Measurements from ENCODE around the gene NUPR1. TPM values are rescaled to one million over a fixed set of nuclear protein-coding genes. Genes with fewer than 3 reads are reported as not detected.

The NUPR1 gene
- total RNA-seq, 2 experiments from 2014 or later: not detected

DNA sequence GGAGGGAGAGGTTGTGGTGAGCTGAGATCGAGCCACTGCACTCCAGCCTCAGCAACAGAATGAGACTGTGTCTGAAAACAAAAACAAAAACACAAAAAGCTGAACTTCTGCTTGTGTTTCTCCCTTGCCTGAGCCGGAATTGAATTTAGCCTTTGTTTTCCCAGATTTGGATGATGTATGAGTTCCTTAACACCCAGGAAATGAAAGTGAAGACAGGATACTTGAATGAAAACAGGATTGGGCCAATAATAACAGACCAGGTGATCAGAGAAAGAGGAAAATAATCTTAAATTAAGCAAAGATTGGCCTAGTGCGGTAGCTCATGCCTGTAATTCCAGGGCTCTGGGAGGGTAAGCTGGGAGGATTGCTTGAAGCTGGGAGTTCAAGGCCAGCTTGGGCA lies 1.6 kb upstream of the NUPR1 start:
- H3K27ac ChIP-seq (ENCODE audit: low read depth, low read length, poor library complexity, severe bottlenecking): no peak overlapping the region
- no peaks in the 10 kb centered on the region for H3K4me1 ChIP-seq (ENCODE audit: insufficient read depth, low read length, poor library complexity, severe bottlenecking)
- H2AFZ ChIP-seq (ENCODE audit: low read length): no peak overlapping the region
- no peaks in the 10 kb centered on the region for H3K79me2 ChIP-seq (ENCODE audit: insufficient read depth, low read depth, low read length)
- H3K36me3 ChIP-seq (ENCODE audit: insufficient read depth, low read length): no peaks in the 10 kb centered on the region
- POLR2A ChIA-PET: no interaction called here
- no peaks in the 10 kb centered on the region for H3K9me2 ChIP-seq (ENCODE audit: insufficient read depth, low read length)
- BruUV-seq (replicated peaks): no TSS peak
- no peak overlapping the region for H3K4me2 ChIP-seq (ENCODE audit: low read length)
- DNase-seq (ENCODE audit: low spot score): no peak
- CTCF ChIA-PET (ENCODE audit: unreplicated experiment): interaction anchor here (0.6 kb wide), 1 partner anchor 28 kb away, joined by 3 read pairs; no protein-coding TSS in a partner anchor
- no peaks in the 10 kb centered on the region for H3K9me3 ChIP-seq (ENCODE audit: low read length)
- no peak for TF ChIP-seq EZH2phosphoT487 (IDR thresholded peaks at IDR 0.05; ENCODE audit: borderline replicate concordance, low read depth, low read length)
- TF ChIP-seq, protein P1, sequence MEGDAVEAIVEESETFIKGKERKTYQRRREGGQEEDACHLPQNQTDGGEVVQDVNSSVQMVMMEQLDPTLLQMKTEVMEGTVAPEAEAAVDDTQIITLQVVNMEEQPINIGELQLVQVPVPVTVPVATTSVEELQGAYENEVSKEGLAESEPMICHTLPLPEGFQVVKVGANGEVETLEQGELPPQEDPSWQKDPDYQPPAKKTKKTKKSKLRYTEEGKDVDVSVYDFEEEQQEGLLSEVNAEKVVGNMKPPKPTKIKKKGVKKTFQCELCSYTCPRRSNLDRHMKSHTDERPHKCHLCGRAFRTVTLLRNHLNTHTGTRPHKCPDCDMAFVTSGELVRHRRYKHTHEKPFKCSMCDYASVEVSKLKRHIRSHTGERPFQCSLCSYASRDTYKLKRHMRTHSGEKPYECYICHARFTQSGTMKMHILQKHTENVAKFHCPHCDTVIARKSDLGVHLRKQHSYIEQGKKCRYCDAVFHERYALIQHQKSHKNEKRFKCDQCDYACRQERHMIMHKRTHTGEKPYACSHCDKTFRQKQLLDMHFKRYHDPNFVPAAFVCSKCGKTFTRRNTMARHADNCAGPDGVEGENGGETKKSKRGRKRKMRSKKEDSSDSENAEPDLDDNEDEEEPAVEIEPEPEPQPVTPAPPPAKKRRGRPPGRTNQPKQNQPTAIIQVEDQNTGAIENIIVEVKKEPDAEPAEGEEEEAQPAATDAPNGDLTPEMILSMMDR (conservative IDR thresholded peaks at IDR 0.05; ENCODE audit: low read length): no peak
- no peaks in the 10 kb centered on the region for H4K20me1 ChIP-seq (ENCODE audit: insufficient read depth, low read length)
- no peak overlapping the region for H3K4me3 ChIP-seq (ENCODE audit: low read depth, low read length, poor library complexity, severe bottlenecking)
- intact Hi-C loops (cut with micrococcal nuclease; ENCODE audit: unreplicated experiment): no loop called here

DNA sequence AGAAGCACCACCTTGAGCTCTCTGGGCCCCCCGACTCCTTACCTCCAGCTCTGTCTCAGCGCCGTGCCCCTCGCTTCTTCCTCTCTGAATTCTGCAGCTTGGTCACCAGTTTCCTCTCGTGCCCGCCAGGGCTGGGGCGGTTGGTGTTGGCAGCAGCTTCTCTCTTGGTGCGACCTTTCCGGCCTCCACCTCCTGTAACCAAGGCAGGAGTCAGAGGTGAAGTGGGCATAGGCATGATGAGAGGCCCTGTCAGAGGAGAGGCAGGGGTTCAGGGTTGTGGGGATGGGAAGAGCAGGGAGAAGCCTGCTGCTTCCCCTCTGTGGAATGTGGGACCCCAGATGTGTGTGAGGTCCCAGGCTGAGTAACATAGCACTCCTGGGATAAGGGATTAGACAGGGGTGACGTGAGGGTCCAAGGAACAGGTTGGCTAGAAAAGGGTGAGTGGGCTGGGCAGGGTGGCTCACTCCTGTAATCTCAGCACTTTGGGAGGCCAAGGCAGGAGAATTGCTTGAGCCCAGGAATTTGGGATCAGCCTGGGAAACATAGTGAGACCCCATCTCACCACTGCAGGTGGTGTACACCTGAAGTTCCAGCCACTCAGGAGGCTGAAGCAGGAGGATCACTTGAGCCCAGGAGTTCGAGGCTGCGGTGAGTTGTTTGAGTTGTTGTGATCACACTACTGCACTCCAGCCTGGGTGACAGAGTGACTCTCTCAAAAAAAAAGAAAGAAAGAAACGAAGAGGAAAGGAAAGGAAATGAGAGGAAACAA lies 626 bp downstream of the NUPR1 start:
- Histone ChIP-seq H3K27ac (ENCODE audit: low read depth, low read length, poor library complexity, severe bottlenecking) (no peak overlapping the region), H4K20me1 (ENCODE audit: insufficient read depth, low read length) (no peaks in the 10 kb centered on the region), H3K4me2 (ENCODE audit: low read length) (no peak overlapping the region), H3K4me1 (ENCODE audit: insufficient read depth, low read length, poor library complexity, severe bottlenecking) (no peaks in the 10 kb centered on the region), H3K36me3 (ENCODE audit: insufficient read depth, low read length) (no peaks in the 10 kb centered on the region), H3K79me2 (ENCODE audit: insufficient read depth, low read depth, low read length) (no peaks in the 10 kb centered on the region), H2AFZ (ENCODE audit: low read length) (no peak overlapping the region), H3K9me3 (ENCODE audit: low read length) (no peaks in the 10 kb centered on the region), H3K4me3 (ENCODE audit: low read depth, low read length, poor library complexity, severe bottlenecking) (no peak overlapping the region), H3K9me2 (ENCODE audit: insufficient read depth, low read length) (no peaks in the 10 kb centered on the region)
- no TSS peak for BruUV-seq (replicated peaks)
- no peak for DNase-seq (ENCODE audit: low spot score)
- intact Hi-C loops (cut with micrococcal nuclease; ENCODE audit: unreplicated experiment): no loop called here
- ChIA-PET POLR2A (no interaction called here), CTCF (ENCODE audit: unreplicated experiment) (no interaction called here)
- no peak for TF ChIP-seq EZH2phosphoT487 (IDR thresholded peaks at IDR 0.05; ENCODE audit: borderline replicate concordance, low read depth, low read length)

DNA sequence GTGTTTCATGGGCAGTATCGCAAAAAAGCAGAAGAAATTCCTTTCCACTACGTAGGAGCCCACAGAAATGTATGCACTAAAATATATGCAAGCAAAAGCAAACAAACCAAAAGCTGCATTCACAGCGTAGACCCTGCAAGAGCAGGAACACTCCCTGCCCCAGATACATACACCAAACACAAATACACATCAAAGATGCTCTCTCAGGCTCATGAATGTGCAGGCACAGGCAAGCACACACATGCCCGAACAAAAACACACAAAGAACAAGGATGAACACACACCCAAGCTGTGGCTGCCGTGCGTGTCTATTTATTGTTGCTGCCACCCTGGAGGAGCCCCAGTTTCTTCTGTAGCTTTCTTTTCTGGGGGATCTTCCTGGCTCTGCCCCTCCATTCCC lies 1.7 kb downstream of the NUPR1 start:
- DNase-seq (ENCODE audit: low spot score): no peak
- H3K4me2 ChIP-seq (ENCODE audit: low read length): no peak overlapping the region
- intact Hi-C loops (cut with micrococcal nuclease; ENCODE audit: unreplicated experiment): no loop called here

More for the DNA sequence above, 1.7 kb downstream of the NUPR1 start:
- Histone ChIP-seq H3K9me3 (ENCODE audit: low read length) (no peaks in the 10 kb centered on the region), H3K9me2 (ENCODE audit: insufficient read depth, low read length) (no peaks in the 10 kb centered on the region), H4K20me1 (ENCODE audit: insufficient read depth, low read length) (no peaks in the 10 kb centered on the region), H3K36me3 (ENCODE audit: insufficient read depth, low read length) (no peaks in the 10 kb centered on the region), H3K27ac (ENCODE audit: low read depth, low read length, poor library complexity, severe bottlenecking) (no peak overlapping the region), H3K4me1 (ENCODE audit: insufficient read depth, low read length, poor library complexity, severe bottlenecking) (no peaks in the 10 kb centered on the region), H3K79me2 (ENCODE audit: insufficient read depth, low read depth, low read length) (no peaks in the 10 kb centered on the region), H2AFZ (ENCODE audit: low read length) (no peak overlapping the region), H3K4me3 (ENCODE audit: low read depth, low read length, poor library complexity, severe bottlenecking) (no peak overlapping the region)
- no peak for TF ChIP-seq EZH2phosphoT487 (IDR thresholded peaks at IDR 0.05; ENCODE audit: borderline replicate concordance, low read depth, low read length)
- TF ChIP-seq, protein P1 (conservative IDR thresholded peaks at IDR 0.05; ENCODE audit: low read length): no peak
- BruUV-seq (replicated peaks): no TSS peak
- ChIA-PET POLR2A (no interaction called here), CTCF (ENCODE audit: unreplicated experiment) (no interaction called here)
